GM23248 (cell line): ENCODE measurements around the gene EIF2S1.
"Not testable (repeated sequence)": the region's sequence is repeated elsewhere in the genome, so short reads cannot be mapped to it uniquely, and the experiment has no call there.

Source experiments
- EZH2 ChIP-seq: fragments of 200-600 bp; sonication (generic); IDR thresholded peaks from 2 replicates; pipeline ENCODE4 v1.6.1; 2018; ENCODE audit warnings: antibody characterized with exemption, mild to moderate bottlenecking; ENCODE audit not compliant: insufficient read depth, poor library complexity, severe bottlenecking
- EZH2phosphoT487 ChIP-seq: fragments of 200-600 bp; sonication (generic); IDR thresholded peaks from 2 replicates; pipeline ENCODE4 v1.6.1; 2018; ENCODE audit warnings: antibody characterized with exemption, moderate library complexity, mild to moderate bottlenecking, low read depth; ENCODE audit not compliant: insufficient read depth

- not testable (repeated sequence) for TF ChIP-seq EZH2, EZH2phosphoT487
These were observed 30.5 kb upstream of the EIF2S1 start for GRCh38 chr14:67329666-67330065.
